ENCODE data around the gene CCDC50. TPM values are rescaled to one million over a fixed set of nuclear protein-coding genes. Genes with fewer than 3 reads are reported as not detected.

CCDC50 gene
- total and polyA plus RNA-seq, 2 of the 8 experiments (the other 6 are each of a cell fraction or from before 2014, with no cell fraction given): 7.3 to 19.2 TPM

GRCh38 chr3:191415566-191415965 is 86.4 kb downstream of the CCDC50 start (continued):
- TF ChIP-seq CHD2 (IDR thresholded peaks at IDR 0.05; ENCODE audit: low read length): no peak

GRCh38 chr3:191417457-191417729 is 88.2 kb downstream of the CCDC50 start:
- H2AFZ ChIP-seq (ENCODE audit: low read length): no peak overlapping the region
- no peaks in the 10 kb centered on the region for H3K36me3 ChIP-seq (ENCODE audit: control insufficient read depth in 2 of 4, insufficient read depth in 4 of 4, low read length in 3 of 4)
- H2BK20ac ChIP-seq (ENCODE audit: low read length): no peak overlapping the region
- DNase-seq (ENCODE audit: low read depth in 1 of 2, low spot score in 2 of 2) (no peak), FAIRE-seq (no peak)
- no peaks in the 10 kb centered on the region for H3K4me1 ChIP-seq (replicated peaks in 1 of 4; ENCODE audit: control insufficient read depth in 3 of 4, insufficient read depth in 4 of 4, low read length in 3 of 4)
- ChIA-PET CTCF (ENCODE audit: partially characterized antibody) (no interaction called here), POLR2A (ENCODE audit: partially characterized antibody) (no interaction called here)
- H3K4me2 ChIP-seq (ENCODE audit: insufficient read depth in 1 of 2, low read depth in 2 of 2, low read length in 2 of 2): no peak overlapping the region
- H3K9me3 ChIP-seq (ENCODE audit: insufficient read depth in 2 of 2, low read depth in 1 of 2, low read length in 1 of 2): no peaks in the 10 kb centered on the region
- H2AK5ac ChIP-seq (ENCODE audit: low read depth, low read length): no peak overlapping the region
- H3K23me2 ChIP-seq (ENCODE audit: low read depth, low read length): no peaks in the 10 kb centered on the region
- H3K27ac ChIP-seq (ENCODE audit: low read depth, low read length): no peak overlapping the region
- H4K5ac ChIP-seq (ENCODE audit: insufficient read length, low read depth, low read length): no peak overlapping the region
- no peak overlapping the region for H3K56ac ChIP-seq (replicated peaks; ENCODE audit: insufficient read length, low read depth, low read length)
- 94% methylated on average over 6 of the region's 6 CpGs; no CpG with 5 or more reads in 1 of the 2 experiments for WGBS, 2 experiments (ENCODE audit: extremely low coverage in 1 of 2, insufficient coverage in 1 of 2, insufficient read length in 1 of 2, insufficient replicate concordance in 2 of 2, low coverage in 1 of 2, low lambda C conversion rate in 2 of 2, missing lambda C conversion rate in 1 of 2)
- H2BK5ac ChIP-seq (ENCODE audit: low read depth, low read length): no peak overlapping the region
- no peaks in the 10 kb centered on the region for H4K20me1 ChIP-seq (replicated peaks in 1 of 2; ENCODE audit: control insufficient read depth in 1 of 2, insufficient read depth in 2 of 2, low read length in 2 of 2)
- no peak overlapping the region for H3K9ac ChIP-seq (replicated peaks in 1 of 4; ENCODE audit: extremely low read depth in 1 of 4, low read depth in 3 of 4, low read length in 3 of 4)
- H4K91ac ChIP-seq (replicated peaks; ENCODE audit: insufficient read length, low read length): no peak overlapping the region
- H3K79me1 ChIP-seq (ENCODE audit: low read depth, low read length): no peaks in the 10 kb centered on the region
- no peaks in the 10 kb centered on the region for H3K79me2 ChIP-seq (ENCODE audit: control insufficient read depth in 1 of 2, insufficient read depth in 2 of 2, low read length in 2 of 2)
- no peaks in the 10 kb centered on the region for H3K27me3 ChIP-seq (replicated peaks in 1 of 4; ENCODE audit: control insufficient read depth in 3 of 4, extremely low read depth in 1 of 4, insufficient read depth in 3 of 4, low read length in 3 of 4)
- no peak overlapping the region for H3K4ac ChIP-seq (replicated peaks; ENCODE audit: insufficient read length, low read depth, low read length)
- no peak overlapping the region for H2BK15ac ChIP-seq (ENCODE audit: low read length)
- no peak overlapping the region for H2BK12ac ChIP-seq (ENCODE audit: low read depth, low read length)
- no peak overlapping the region for H3K4me3 ChIP-seq (ENCODE audit: extremely low read depth in 1 of 4, insufficient read depth in 2 of 4, low read depth in 3 of 4, low read length in 4 of 4)
- no peak overlapping the region for H3K14ac ChIP-seq (ENCODE audit: insufficient read length)
- H3K18ac ChIP-seq (ENCODE audit: extremely low read depth, low read length): no peak overlapping the region
- H4K8ac ChIP-seq (ENCODE audit: extremely low read depth, insufficient read depth, low read length): no peak overlapping the region
- no peak for TF ChIP-seq GTF2F1 (IDR thresholded peaks at IDR 0.05; ENCODE audit: borderline replicate concordance, low read depth, low read length)
- TF ChIP-seq EP300 (IDR thresholded peaks at IDR 0.05; ENCODE audit: borderline replicate concordance in 1 of 2, low read depth in 2 of 2, low read length in 2 of 2): no peak
- TF ChIP-seq GABPA (IDR thresholded peaks at IDR 0.05; ENCODE audit: borderline replicate concordance, insufficient read depth, low read length): no peak
- TF ChIP-seq NANOG (IDR thresholded peaks at IDR 0.05; ENCODE audit: insufficient read depth, low read depth, low read length, poor library complexity, severe bottlenecking): no peak
- H3K23ac ChIP-seq (ENCODE audit: insufficient read length): no peak overlapping the region
- no peak overlapping the region for H2BK120ac ChIP-seq (replicated peaks; ENCODE audit: low read depth, low read length)

Data from H1 (cell line).